K562 treated with DMSO at 1 percent for 24 hours (cell line): ENCODE measurements around the gene VSX1. TPM values are rescaled to one million over a fixed set of nuclear protein-coding genes. Genes with fewer than 3 reads are reported as not detected.

Source experiments
- total RNA-seq: library from RNA; unstranded; fragments of 300-600 nt; gene quantifications from 2 replicates; pipeline ENCODE4 v1.2.3, GENCODE V29; 2022; ENCODE audit warnings: low read depth; ENCODE audit not compliant: insufficient read depth

The VSX1 gene
- total RNA-seq, result not detected in 2 replicates

DNA sequence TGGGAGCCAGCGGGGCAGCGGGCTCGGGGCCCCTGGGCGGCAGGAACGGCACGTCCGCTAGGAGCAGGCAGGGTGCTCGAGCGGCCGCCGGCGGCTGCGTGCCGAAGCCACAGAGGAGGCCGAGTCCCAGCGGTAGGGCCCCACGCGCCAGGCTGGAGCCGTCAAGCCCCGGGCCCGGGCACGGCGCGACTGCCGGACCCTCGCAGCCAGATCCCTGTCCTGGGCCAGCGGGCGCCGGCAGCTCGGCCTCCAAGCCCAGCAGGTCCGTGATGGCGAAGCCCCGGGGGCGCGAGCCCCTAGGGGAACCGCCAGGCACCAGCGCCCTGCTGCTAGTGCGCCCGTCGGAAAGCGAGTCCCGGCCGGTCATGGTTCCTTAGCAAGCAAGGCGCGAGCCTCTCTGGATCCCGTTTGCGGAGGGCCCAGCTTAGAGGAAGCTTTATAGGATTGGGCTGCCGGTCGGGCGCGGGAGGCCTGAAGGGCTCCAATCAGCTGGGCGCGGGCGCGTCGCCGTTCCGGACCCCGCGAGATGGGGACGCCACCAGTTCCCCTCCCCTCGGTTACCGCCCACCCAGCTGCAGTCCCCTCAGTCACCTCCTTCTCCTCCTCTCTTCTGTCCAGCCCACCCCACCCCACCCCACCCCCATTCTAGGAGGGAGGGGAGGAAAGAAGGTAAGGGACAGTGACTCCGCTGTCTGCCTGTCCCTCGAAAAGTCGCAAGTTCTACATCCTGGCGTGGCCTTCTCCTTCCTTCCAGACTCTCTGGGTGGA, at the start of gene VSX1:
TSS of gene VSX1 (minus strand) at position 412 of the 768 bp plus-strand sequence. CDS start at position 367, 45 bp downstream.

DNA sequence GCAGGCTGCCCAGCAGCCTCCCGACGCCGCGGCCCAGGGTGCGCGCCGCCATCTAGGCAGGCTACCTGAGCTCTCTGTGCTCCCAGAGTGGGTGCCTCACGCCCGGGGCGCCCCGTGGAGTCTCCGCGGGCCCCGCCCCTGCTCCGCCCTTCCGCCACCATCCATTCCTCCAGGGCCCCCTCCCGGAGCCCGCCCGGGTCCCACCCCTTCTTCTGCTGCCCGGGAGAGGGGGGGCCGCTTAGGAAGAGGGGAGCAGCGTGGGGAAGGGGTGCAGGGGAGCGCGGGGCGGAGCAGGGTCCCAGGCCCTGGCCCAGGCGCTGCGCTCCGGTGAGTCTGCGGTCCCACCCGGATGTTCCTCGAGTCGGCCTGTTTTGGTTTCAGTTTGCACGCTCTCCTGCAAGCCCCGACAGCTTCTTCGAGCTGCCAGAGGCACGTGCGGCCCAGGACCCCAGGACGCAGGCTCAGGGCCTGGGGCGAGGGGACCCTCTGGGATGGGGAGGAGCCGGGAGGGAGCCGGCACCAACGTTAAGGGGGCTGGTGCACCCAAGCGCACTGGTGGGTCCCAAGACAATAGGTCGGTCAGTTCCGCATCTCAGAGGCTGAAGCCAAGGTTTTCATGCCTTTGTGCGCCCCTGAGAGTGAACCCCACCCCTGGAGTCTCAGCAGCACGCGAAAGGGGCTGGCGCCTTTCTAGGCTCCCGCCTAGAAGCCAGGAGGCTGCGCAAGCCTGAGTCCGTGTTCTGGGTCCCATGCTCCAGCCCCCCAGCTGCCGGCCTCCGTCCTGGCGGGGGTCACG, 23.7 kb downstream of the VSX1 start, which contains the start of gene ACSS1:
TSS of gene ACSS1 (minus strand) at position 89 of the 796 bp plus-strand sequence. CDS start at position 52, 37 bp downstream.

Other genes starting within 250 kb of the VSX1 start
- not detected in 2 replicates for gene CST7, start 132.9 kb downstream of the VSX1 start, total RNA-seq
- gene APMAP, start 89.4 kb downstream of the VSX1 start, total RNA-seq, result 18.2 and 18.6 TPM in 2 replicates
- not detected in 2 replicates for gene ACSS1, start 24.0 kb downstream of the VSX1 start, total RNA-seq
- 35.0 and 36.2 TPM in 2 replicates for gene ENTPD6, start 113.6 kb upstream of the VSX1 start, total RNA-seq
- 33.4 and 34.7 TPM in 2 replicates for gene PYGB, start 165.9 kb upstream of the VSX1 start, total RNA-seq